NCI-H82 (cell line): Measurements from ENCODE around the gene SCGB1A1.

Source experiments
- DNase-seq: peaks from one replicate; lab custom pipeline; 2025; lab: John Stamatoyannopoulos, UW

Gene SCGB1A1

GRCh38 chr11:62421996-62422395 lies 3.2 kb downstream of the SCGB1A1 start:
- no peak for DNase-seq

- DNase-seq = no peak
These were observed 4.2 kb downstream of the SCGB1A1 start for GRCh38 chr11:62423012-62423411.

- no peak for DNase-seq
These were observed 8.9 kb downstream of the SCGB1A1 start for GRCh38 chr11:62427630-62428233.

- no peak for DNase-seq
These were observed 10.2 kb downstream of the SCGB1A1 start for GRCh38 chr11:62428871-62429560.

GRCh38 chr11:62430425-62430824 lies 11.6 kb downstream of the SCGB1A1 start:
- DNase-seq = no peak

- DNase-seq = no peak
These were observed 12.5 kb downstream of the SCGB1A1 start for GRCh38 chr11:62431171-62431901.

GRCh38 chr11:62432695-62433094 lies 13.9 kb downstream of the SCGB1A1 start:
- DNase-seq = no peak

GRCh38 chr11:62433141-62433903 lies 14.5 kb downstream of the SCGB1A1 start:
- peak; percentile 93 for DNase-seq

- DNase-seq = peak; percentile 19
These were observed 15.1 kb downstream of the SCGB1A1 start for GRCh38 chr11:62433904-62434276.

GRCh38 chr11:62435846-62436660 lies 17.2 kb downstream of the SCGB1A1 start:
- peak; percentile 6 for DNase-seq

- DNase-seq = no peak
These were observed 18.8 kb downstream of the SCGB1A1 start for GRCh38 chr11:62437616-62438015.

- DNase-seq = no peak
These were observed 19.8 kb downstream of the SCGB1A1 start for GRCh38 chr11:62438641-62439040.

GRCh38 chr11:62439785-62440602 lies 21.2 kb downstream of the SCGB1A1 start:
- DNase-seq = no peak

- DNase-seq = no peak
These were observed 24.8 kb downstream of the SCGB1A1 start for GRCh38 chr11:62443390-62444235.

- peak; percentile 50 for DNase-seq
These were observed 25.5 kb downstream of the SCGB1A1 start for GRCh38 chr11:62444236-62444833.

GRCh38 chr11:62444835-62445234 lies 26.0 kb downstream of the SCGB1A1 start:
- DNase-seq = no peak

- DNase-seq = no peak
These were observed 26.5 kb downstream of the SCGB1A1 start for GRCh38 chr11:62445314-62445740.

- no peak for DNase-seq
These were observed 27.3 kb downstream of the SCGB1A1 start for GRCh38 chr11:62446091-62446490.

GRCh38 chr11:62449451-62449851 lies 30.6 kb downstream of the SCGB1A1 start:
- no peak for DNase-seq
